Measurements from ENCODE around the gene ZSWIM6. TPM values are rescaled to one million over a fixed set of nuclear protein-coding genes. Genes with fewer than 3 reads are reported as not detected.
"Not testable (repeated sequence)": the region's sequence is repeated elsewhere in the genome, so short reads cannot be mapped to it uniquely, and the experiment has no call there.

The ZSWIM6 gene
- total RNA-seq, 1 experiment from 2014 or later = 10.0 TPM

GRCh38 chr5:61420016-61420415, 88.0 kb downstream of the ZSWIM6 start:
- ChIA-PET POLR2A (no interaction called here), CTCF (no interaction called here)
- Histone ChIP-seq H3K4me1 (peaks cover 27% of the 10 kb centered on the region), H3K36me3 (ENCODE audit: control insufficient read depth, insufficient read depth, low read length) (no peaks in the 10 kb centered on the region), H3K4me3 (ENCODE audit: low read depth, low read length) (no peak overlapping the region), H3K9me3 (no peaks in the 10 kb centered on the region), H3K27me3 (replicated peaks; ENCODE audit: control insufficient read depth, insufficient read depth, low read length) (no peaks in the 10 kb centered on the region)
- H3K27ac Mint-ChIP-seq (ENCODE audit: unreplicated experiment) = no peak overlapping the region
- no peak overlapping the region for H3K4me3 Mint-ChIP-seq (ENCODE audit: unreplicated experiment)
- TF ChIP-seq CTCF (IDR thresholded peaks at IDR 0.05; ENCODE audit: insufficient read depth in 1 of 2, low read depth in 1 of 2, low read length in 1 of 2, severe bottlenecking in 1 of 2, unreplicated experiment in 1 of 2) = no peak
- peaks cover 23% of the 10 kb centered on the region for H3K4me1 Mint-ChIP-seq (ENCODE audit: low read depth, unreplicated experiment)
- H3K9me3 Mint-ChIP-seq (ENCODE audit: unreplicated experiment) = peaks cover 9% of the 10 kb centered on the region
- intact Hi-C loops (cut with micrococcal nuclease; ENCODE audit: unreplicated experiment) = no loop called here
- peaks cover 7% of the 10 kb centered on the region for H3K36me3 Mint-ChIP-seq (ENCODE audit: insufficient read depth, unreplicated experiment)
- no peak for DNase-seq
- no peaks in the 10 kb centered on the region for H3K27me3 Mint-ChIP-seq (ENCODE audit: insufficient read depth, unreplicated experiment)
- no TSS peak for BruUV-seq (replicated peaks)

- POLR2A ChIA-PET; H3K27me3 ChIP-seq (replicated peaks; ENCODE audit: control insufficient read depth, insufficient read depth, low read length); H3K36me3 Mint-ChIP-seq (ENCODE audit: insufficient read depth, unreplicated experiment); H3K4me3 ChIP-seq (ENCODE audit: low read depth, low read length); H3K4me3 Mint-ChIP-seq (ENCODE audit: unreplicated experiment); H3K36me3 ChIP-seq (ENCODE audit: control insufficient read depth, insufficient read depth, low read length); intact Hi-C loops (cut with micrococcal nuclease; ENCODE audit: unreplicated experiment); H3K9me3 Mint-ChIP-seq (ENCODE audit: unreplicated experiment); H3K27ac Mint-ChIP-seq (ENCODE audit: unreplicated experiment); H3K27me3 Mint-ChIP-seq (ENCODE audit: insufficient read depth, unreplicated experiment); H3K9me3 ChIP-seq; DNase-seq; CTCF ChIA-PET; BruUV-seq (replicated peaks): not testable (repeated sequence)
- H3K4me1 Mint-ChIP-seq (ENCODE audit: low read depth, unreplicated experiment) = peaks cover 10% of the 10 kb centered on the region
- H3K4me1 ChIP-seq = peaks cover 15% of the 10 kb centered on the region
Measured at GRCh38 chr5:61421262-61421661, 89.2 kb downstream of the ZSWIM6 start.

GRCh38 chr5:61423487-61424145, 91.6 kb downstream of the ZSWIM6 start:
- H3K27me3 Mint-ChIP-seq (ENCODE audit: insufficient read depth, unreplicated experiment) = no peaks in the 10 kb centered on the region
- no peak overlapping the region for H3K27ac Mint-ChIP-seq (ENCODE audit: unreplicated experiment)
- no TSS peak for BruUV-seq (replicated peaks)

More at GRCh38 chr5:61423487-61424145, 91.6 kb downstream of the ZSWIM6 start:
- ChIA-PET CTCF (no interaction called here), POLR2A (no interaction called here)
- no peak for TF ChIP-seq CTCF (IDR thresholded peaks at IDR 0.05; ENCODE audit: insufficient read depth in 1 of 2, low read depth in 1 of 2, low read length in 1 of 2, severe bottlenecking in 1 of 2, unreplicated experiment in 1 of 2)
- intact Hi-C loops (cut with micrococcal nuclease; ENCODE audit: unreplicated experiment) = no loop called here
- no peaks in the 10 kb centered on the region for H3K36me3 ChIP-seq (ENCODE audit: control insufficient read depth, insufficient read depth, low read length)
- no peak for DNase-seq
- no peaks in the 10 kb centered on the region for H3K9me3 ChIP-seq
- Mint-ChIP-seq H3K9me3 (ENCODE audit: unreplicated experiment) (peaks cover 9% of the 10 kb centered on the region), H3K36me3 (ENCODE audit: insufficient read depth, unreplicated experiment) (peaks cover 7% of the 10 kb centered on the region), H3K4me3 (ENCODE audit: unreplicated experiment) (no peak overlapping the region), H3K4me1 (ENCODE audit: low read depth, unreplicated experiment) (no peaks in the 10 kb centered on the region)
- no peak overlapping the region for H3K4me3 ChIP-seq (ENCODE audit: low read depth, low read length)
- H3K4me1 ChIP-seq = no peaks in the 10 kb centered on the region
- H3K27me3 ChIP-seq (replicated peaks; ENCODE audit: control insufficient read depth, insufficient read depth, low read length) = no peaks in the 10 kb centered on the region

All from Caco-2 (cell line).